Peyer's patch (tissue), 4 donors: ENCODE data around the gene SFTA2. TPM values are rescaled to one million over a fixed set of nuclear protein-coding genes. Genes with fewer than 3 reads are reported as not detected.

ENCODE experiments used
- DNase-seq, 3 donors: peaks; one replicate each; pipeline ENCODE4 v3.0.0-alpha.2; 2017 to 2019
- H3K27ac ChIP-seq, 4 donors: fragments of 200-600 bp; sonication (generic); one replicate each; pipeline ENCODE4 v1.5.1; 2016 to 2019
- H3K27me3 ChIP-seq, 2 donors: fragments of 200-600 bp; sonication (generic); one replicate each; pipeline ENCODE4 v1.5.1; 2019
- H3K36me3 ChIP-seq, 3 donors: fragments of 200-600 bp; sonication (generic); one replicate each; pipeline ENCODE4 v1.5.1; 2016 to 2019
- H3K4me1 ChIP-seq, 4 donors: fragments of 200-600 bp; sonication (generic); one replicate each; pipeline ENCODE4 v1.5.1; 2016 to 2019
- H3K4me3 ChIP-seq, 4 donors: fragments of 200-600 bp; sonication (generic); 1 replicate in 3 of 4; 2 replicates in 1 of 4; pipeline ENCODE4 v1.5.1; 2016 to 2019; ENCODE audit warnings: mild to moderate bottlenecking in 1 of 4
- H3K9me3 ChIP-seq, 4 donors: fragments of 200-600 bp; sonication (generic); one replicate each; pipeline ENCODE4 v1.5.1; 2016 to 2019; ENCODE audit warnings: mild to moderate bottlenecking in 1 of 4
- POLR2A ChIP-seq, 2 donors: fragments of 450-650 bp; IDR thresholded peaks; one replicate each; pipeline ENCODE4 v1.5.1; 2017; ENCODE audit warnings: antibody characterized with exemption in 2 of 2, mild to moderate bottlenecking in 2 of 2, moderate library complexity in 2 of 2
- total RNA-seq, 4 donors: library from RNA; depleted of rRNA; stranded (reverse); fragments of >200 nt; gene quantifications; one replicate each; pipeline ENCODE4 v1.1.0, GENCODE V29; 2016
- TF ChIP-seq, protein P1 (sequence below), 6 experiments: fragments of 450-650 bp in 4 of 6; fragments of 200-600 bp in 2 of 6; sonication (generic) in 1 of 6; IDR thresholded peaks; one replicate each; pipeline ENCODE4 v1.5.1; 2017 to 2019; ENCODE audit warnings: antibody characterized with exemption in 6 of 6, mild to moderate bottlenecking in 3 of 6, moderate library complexity in 1 of 6

Gene SFTA2
- total RNA-seq, 4 donors from 2014 or later, result not detected

- H3K27ac ChIP-seq, result no peak overlapping the region
Measured at GRCh38 chr6:30891816-30892538, 40.0 kb downstream of the SFTA2 start.

GRCh38 chr6:30891450-30891723, 40.6 kb downstream of the SFTA2 start:
- H3K36me3 ChIP-seq, result peaks cover 0 to 79% (median 0%) of the 10 kb centered on the region in 3 donors
- H3K27me3 ChIP-seq, result no peaks in the 10 kb centered on the region
- H3K4me3 ChIP-seq, result no peak overlapping the region
- no peak for DNase-seq
- peaks cover 0 to 5% (median 1%) of the 10 kb centered on the region in 4 donors for H3K4me1 ChIP-seq
- no peaks in the 10 kb centered on the region for H3K9me3 ChIP-seq
- TF ChIP-seq, protein P1, sequence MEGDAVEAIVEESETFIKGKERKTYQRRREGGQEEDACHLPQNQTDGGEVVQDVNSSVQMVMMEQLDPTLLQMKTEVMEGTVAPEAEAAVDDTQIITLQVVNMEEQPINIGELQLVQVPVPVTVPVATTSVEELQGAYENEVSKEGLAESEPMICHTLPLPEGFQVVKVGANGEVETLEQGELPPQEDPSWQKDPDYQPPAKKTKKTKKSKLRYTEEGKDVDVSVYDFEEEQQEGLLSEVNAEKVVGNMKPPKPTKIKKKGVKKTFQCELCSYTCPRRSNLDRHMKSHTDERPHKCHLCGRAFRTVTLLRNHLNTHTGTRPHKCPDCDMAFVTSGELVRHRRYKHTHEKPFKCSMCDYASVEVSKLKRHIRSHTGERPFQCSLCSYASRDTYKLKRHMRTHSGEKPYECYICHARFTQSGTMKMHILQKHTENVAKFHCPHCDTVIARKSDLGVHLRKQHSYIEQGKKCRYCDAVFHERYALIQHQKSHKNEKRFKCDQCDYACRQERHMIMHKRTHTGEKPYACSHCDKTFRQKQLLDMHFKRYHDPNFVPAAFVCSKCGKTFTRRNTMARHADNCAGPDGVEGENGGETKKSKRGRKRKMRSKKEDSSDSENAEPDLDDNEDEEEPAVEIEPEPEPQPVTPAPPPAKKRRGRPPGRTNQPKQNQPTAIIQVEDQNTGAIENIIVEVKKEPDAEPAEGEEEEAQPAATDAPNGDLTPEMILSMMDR (IDR thresholded peaks at IDR 0.05), result no peak
- TF ChIP-seq POLR2A (IDR thresholded peaks at IDR 0.05), result no peak
- no peak overlapping the region for H3K27ac ChIP-seq

More at GRCh38 chr6:30891816-30892538, 40.0 kb downstream of the SFTA2 start:
- H3K4me1 ChIP-seq, result no peaks in the 10 kb centered on the region
- no peak overlapping the region for H3K4me3 ChIP-seq
- no peak for TF ChIP-seq POLR2A (IDR thresholded peaks at IDR 0.05)
- TF ChIP-seq, protein P1 (IDR thresholded peaks at IDR 0.05), result no peak
- no peaks in the 10 kb centered on the region for H3K27me3 ChIP-seq
- peak in 1 of 3 donors; percentile 32 for DNase-seq
- peaks cover 0 to 85% (median 0%) of the 10 kb centered on the region in 3 donors for H3K36me3 ChIP-seq
- H3K9me3 ChIP-seq, result no peaks in the 10 kb centered on the region

GRCh38 chr6:30890646-30891449, 41.1 kb downstream of the SFTA2 start:
- no peaks in the 10 kb centered on the region for H3K9me3 ChIP-seq
- DNase-seq, result peak in 1 of 3 donors; percentile 37
- H3K4me3 ChIP-seq, result no peak overlapping the region
- H3K4me1 ChIP-seq, result peaks cover 0 to 11% (median 4%) of the 10 kb centered on the region in 4 donors
- no peaks in the 10 kb centered on the region for H3K27me3 ChIP-seq
- no peak overlapping the region for H3K27ac ChIP-seq
- TF ChIP-seq POLR2A (IDR thresholded peaks at IDR 0.05), result no peak
- TF ChIP-seq, protein P1 (IDR thresholded peaks at IDR 0.05), result no peak
- peaks cover 0 to 74% (median 0%) of the 10 kb centered on the region in 3 donors for H3K36me3 ChIP-seq

DNA sequence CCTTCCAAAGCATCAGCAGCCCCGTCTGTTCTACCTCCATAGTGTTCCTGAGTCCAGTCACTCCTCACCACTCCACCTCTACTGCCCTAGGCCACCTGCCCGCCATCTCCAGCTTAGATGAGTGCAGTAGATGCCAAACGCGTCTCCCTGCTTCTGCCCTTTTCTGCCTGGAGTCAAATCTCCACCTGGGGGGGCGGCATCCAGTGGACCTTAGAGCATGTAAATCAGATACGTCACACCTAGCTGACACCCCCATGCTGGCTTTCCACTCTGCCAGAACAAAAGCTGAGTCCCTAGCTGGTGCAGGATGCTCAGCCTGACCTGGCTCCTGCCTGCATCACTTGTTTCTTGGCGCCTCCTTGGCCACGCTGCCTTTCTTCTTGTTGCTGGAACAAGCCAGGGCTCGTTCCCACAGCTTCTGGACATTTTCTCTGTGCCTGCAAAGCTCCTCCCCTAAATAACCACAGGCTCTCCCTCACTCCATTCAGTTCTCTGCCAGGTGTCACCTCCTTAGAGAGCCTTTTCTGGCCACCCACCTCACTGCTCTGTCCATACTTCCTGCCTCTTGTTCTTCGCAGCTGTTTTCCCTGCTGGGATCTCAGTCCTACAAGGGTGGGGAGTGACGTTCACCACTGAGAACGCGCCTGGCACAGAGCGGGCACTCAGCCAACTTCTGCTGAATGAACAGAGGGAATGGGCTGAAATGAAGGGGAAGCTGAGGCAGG, 41.9 kb downstream of the SFTA2 start:
- no peak overlapping the region for H3K4me3 ChIP-seq
- TF ChIP-seq, protein P1 (IDR thresholded peaks at IDR 0.05), result no peak
- no peak for TF ChIP-seq POLR2A (IDR thresholded peaks at IDR 0.05)
- DNase-seq, result peak in 1 of 3 donors; percentile 37
- H3K36me3 ChIP-seq, result peaks cover 0 to 66% (median 0%) of the 10 kb centered on the region in 3 donors
- H3K27me3 ChIP-seq, result no peaks in the 10 kb centered on the region
- H3K27ac ChIP-seq, result no peak overlapping the region
- H3K9me3 ChIP-seq, result no peaks in the 10 kb centered on the region
- H3K4me1 ChIP-seq, result peaks cover 0 to 18% (median 12%) of the 10 kb centered on the region in 4 donors

DNA sequence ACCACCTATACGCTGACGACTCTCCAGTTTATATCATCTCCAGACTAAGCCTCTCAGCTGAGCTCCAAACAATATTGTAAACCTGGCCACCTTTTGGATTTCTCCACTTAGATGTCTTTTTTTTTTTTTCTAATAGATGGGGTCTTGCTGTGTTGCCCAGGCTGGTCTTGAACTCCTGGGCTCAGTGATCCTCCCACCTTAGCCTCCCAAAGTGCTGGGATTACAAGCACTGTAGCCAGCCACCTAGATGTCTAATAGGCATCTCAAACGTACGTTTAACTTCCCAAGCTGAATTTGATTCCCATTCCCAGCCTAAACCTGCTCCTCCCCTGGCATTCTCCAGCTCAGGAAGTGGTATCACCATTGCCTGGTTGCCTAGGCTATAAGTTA, 42.5 kb downstream of the SFTA2 start:
- peak in 1 of 3 donors; percentile 17 for DNase-seq

More for the DNA sequence above, 42.5 kb downstream of the SFTA2 start:
- no peaks in the 10 kb centered on the region for H3K9me3 ChIP-seq
- H3K4me3 ChIP-seq, result no peak overlapping the region
- no peak for TF ChIP-seq POLR2A (IDR thresholded peaks at IDR 0.05)
- TF ChIP-seq, protein P1 (IDR thresholded peaks at IDR 0.05), result no peak
- H3K27ac ChIP-seq, result no peak overlapping the region
- H3K4me1 ChIP-seq, result peaks cover 0 to 23% (median 14%) of the 10 kb centered on the region in 4 donors
- no peaks in the 10 kb centered on the region for H3K27me3 ChIP-seq
- H3K36me3 ChIP-seq, result peaks cover 0 to 60% (median 0%) of the 10 kb centered on the region in 3 donors
